ENCODE results near the gene TBC1D24.

GRCh38 chr16:2436110-2436509, 38.8 kb upstream of the TBC1D24 start:
- TF ChIP-seq CTCF (IDR thresholded peaks at IDR 0.05): no peak
- TF ChIP-seq POLR2A (IDR thresholded peaks at IDR 0.05): no peak
